GM19351 (cell line): Measurements from ENCODE around the gene GBF1.

Source experiments
- ATAC-seq: cut with Tn5 transposase; IDR thresholded peaks from one replicate; pipeline ENCODE4 v1.9.1; 2021; ENCODE audit warnings: mild to moderate bottlenecking, moderate library complexity; ENCODE audit not compliant: unreplicated experiment

The GBF1 gene

GRCh38 chr10:102342458-102342857 lies 97.1 kb downstream of the GBF1 start:
- no peak for ATAC-seq

DNA sequence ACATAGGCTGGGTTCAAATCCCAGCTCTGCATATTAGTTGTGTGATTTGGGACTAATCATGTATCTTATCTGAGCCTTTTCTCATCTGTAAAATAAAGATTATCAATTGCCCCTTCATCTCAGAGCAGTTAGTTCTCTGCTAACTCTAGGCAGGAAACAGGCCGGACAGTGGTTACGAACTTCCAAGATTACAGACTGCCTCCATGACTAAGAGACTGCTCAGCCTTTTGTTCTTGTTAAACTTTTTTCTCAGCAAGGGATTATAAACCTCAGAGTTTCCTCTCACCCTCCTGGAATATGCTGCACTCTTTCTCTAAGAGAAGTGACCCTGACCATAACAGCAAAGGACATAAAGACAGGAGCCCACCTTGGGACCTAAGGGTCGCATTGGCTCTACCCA lies 97.6 kb downstream of the GBF1 start:
- ATAC-seq, result no peak

DNA sequence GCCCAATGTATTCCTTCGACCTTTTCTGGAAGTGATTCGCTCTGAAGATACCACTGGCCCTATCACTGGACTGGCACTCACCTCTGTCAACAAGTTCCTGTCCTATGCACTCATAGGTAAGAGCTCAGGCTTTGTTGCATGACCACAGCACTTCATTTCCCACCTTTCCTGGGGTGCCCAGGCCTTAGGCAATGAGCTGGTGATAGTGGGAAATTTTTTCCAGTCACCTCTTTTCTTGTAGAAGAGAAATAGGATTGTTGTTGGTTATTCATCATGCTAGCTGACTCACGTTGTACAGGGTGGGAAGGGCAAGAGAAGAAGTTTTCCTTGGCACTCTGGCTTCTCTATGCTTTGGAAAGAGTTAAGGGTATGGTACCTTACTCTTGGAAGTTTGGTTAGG lies 98.7 kb downstream of the GBF1 start:
- ATAC-seq, result no peak

DNA sequence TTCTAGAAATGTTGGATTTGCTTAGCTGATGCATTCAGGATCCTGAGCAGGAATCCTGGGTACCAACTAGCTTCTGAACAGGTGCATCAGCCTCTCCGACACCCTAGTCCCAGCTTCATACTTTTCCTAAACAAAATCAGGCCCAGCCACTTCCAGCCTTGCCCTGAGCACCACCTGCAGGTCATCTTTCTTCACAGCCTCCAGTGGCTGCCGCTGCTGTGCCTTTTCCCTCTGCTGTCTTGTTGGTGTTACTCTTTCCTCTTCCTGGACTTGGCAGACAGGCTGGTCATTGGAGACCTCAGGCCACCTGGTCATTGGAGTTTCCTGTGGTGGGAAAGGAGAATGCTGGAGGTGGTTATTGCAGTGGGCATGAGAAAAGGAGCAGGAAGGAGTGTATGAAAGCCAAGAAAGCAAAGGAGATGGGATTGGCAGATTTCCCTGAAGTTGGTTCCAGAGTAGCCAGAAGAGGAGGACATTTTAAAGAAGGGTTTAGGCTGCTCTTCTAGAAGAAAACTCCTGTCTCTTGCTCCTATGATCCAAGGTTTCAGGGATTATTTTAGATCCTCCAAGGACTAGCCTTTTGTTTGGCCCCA lies 102.0 kb downstream of the GBF1 start:
- no peak for ATAC-seq

- ATAC-seq, result no peak
Observed at GRCh38 chr10:102352066-102352715, 106.9 kb downstream of the GBF1 start.

DNA sequence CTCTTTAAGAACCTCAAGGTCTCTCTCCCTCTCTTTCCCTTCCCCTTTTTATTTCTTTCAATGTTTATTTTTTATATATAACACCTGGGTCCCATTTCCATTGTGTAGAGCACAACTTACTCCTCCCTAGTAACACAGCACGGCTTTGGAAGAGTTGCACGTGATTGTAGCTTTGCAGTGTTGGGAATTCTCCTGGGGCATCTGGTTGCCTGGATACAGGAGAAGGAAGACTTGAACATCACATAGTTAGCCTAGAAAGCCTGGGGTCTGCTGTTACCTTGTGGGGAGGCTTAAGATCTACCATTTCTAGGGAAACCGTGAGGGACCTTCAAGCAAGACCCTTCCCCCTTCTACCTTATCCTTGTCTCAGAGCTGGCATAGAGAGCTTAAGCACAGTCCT lies 109.1 kb downstream of the GBF1 start:
- ATAC-seq, result no peak

DNA sequence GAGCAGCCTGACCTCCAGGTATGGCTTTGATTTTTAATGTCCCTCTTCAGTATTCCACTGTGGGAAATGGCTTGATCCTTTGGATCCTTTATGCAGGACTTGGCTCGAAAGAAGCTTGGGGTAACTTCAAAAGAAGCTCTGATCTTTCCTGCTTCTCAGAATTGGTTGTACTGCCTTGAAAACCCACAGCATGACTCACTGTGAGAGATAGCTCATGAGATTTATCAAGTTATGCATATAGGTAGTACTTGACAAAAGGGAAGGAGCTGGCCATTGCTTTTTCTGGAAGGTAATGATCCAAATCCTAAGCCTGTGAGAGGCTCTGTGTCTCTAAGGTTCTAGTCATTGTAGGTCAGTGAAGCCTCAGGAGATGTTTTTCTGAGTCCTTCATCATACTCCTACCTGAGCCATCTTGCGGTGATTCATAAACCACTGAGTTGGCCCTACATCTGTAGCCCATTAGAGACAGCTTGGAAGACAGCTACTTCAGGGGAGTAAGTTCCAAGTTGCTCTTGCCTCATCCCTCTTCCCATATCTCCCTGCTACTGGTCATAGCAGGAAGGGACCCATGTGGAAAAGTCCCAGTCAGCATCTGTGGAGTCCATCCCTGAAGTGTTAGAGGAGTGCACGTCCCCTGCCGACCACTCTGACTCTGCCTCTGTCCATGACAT lies 113.5 kb downstream of the GBF1 start:
- no peak for ATAC-seq

DNA sequence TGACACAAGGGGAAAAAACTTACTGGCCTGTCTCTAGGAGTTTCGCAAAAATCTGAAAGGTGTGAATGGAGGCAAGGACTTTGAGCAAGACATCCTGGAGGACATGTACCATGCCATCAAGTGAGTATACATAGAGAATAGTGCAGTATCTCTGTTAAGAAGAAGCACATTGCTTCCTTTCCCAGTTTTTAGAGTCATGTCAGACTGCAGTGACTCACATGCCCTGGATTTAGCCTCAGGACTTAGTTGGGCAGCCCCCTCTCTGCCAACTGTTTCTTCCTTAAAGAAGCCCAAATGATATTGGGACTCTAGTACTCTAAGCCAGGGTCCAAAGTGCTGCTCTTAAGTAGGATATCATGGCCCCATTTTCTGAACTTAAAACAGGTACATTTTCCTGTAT lies 122.1 kb downstream of the GBF1 start:
- ATAC-seq, result no peak

GRCh38 chr10:102368077-102368476 lies 122.7 kb downstream of the GBF1 start:
- no peak for ATAC-seq

DNA sequence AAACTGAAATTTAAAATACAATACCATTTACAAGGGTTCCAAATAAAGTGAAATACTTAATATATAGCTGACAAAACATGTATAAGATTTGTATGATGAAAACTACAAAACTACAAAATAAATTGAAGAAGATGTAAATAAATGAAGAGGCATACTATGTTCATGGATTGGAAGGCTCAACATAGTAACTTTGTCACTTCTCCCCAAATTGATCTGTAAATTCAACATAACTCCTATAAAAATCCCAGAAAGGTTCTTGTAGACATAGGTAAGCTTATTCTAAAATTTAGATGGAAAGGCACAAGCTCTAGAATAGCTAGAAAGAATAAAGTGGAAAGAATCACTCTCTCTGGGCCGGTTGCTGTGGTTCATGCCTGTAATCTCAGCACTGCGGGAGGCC lies 126.0 kb downstream of the GBF1 start:
- no peak for ATAC-seq

- no peak for ATAC-seq
Observed at GRCh38 chr10:102375250-102375649, 129.9 kb downstream of the GBF1 start.

GRCh38 chr10:102375867-102376266 lies 130.5 kb downstream of the GBF1 start:
- ATAC-seq, result no peak

DNA sequence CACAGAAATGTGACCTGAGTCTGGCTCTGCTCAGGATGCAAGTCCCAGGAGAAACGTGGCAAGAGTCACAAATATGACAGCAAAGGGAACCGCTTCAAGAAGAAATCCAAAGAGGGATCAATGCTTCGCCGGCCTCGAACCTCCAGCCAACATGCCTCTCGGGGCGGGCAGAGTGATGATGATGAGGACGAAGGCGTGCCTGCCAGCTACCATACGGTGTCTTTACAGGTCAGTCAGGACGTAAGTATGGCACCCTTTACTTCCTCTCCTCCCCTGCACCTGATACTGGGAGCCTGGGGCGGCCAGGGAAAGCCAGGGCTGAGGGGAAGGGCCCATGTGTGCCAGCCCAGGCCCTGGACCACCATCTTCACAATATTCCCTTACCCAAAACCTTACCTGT lies 131.6 kb downstream of the GBF1 start:
- no peak for ATAC-seq

DNA sequence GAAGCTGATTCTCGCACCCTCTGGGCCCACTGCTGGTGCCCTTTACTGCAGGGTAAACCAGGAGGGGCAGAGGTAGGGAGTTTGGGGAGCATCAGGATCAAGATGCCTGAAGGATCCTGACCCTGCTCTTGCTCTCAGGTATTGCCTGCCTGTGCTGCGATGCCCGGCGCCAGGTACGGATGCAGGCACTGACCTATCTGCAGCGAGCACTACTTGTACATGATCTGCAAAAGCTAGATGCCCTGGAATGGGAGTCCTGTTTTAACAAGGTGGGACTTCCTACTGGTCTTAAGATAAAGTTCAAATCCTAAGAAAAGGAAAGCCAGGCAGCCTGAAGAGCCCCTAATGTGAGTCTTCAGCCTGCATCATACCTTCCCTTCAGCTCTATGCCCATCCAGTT lies 134.1 kb downstream of the GBF1 start:
- no peak for ATAC-seq

DNA sequence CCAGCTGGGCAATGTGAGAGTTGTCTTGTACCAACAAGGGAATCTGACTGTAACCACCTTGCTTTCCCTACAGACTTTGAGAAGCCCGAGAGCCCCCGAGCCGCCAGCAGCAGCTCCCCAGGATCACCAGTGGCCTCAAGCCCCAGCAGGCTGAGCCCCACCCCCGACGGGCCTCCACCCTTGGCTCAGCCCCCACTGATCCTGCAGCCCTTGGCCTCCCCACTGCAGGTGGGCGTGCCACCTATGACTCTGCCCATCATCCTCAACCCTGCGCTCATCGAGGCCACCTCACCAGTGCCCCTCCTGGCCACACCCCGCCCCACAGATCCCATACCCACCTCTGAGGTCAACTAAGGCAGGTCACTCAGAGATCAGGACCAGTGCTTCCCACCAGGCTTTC lies 136.7 kb downstream of the GBF1 start:
- ATAC-seq, result no peak

DNA sequence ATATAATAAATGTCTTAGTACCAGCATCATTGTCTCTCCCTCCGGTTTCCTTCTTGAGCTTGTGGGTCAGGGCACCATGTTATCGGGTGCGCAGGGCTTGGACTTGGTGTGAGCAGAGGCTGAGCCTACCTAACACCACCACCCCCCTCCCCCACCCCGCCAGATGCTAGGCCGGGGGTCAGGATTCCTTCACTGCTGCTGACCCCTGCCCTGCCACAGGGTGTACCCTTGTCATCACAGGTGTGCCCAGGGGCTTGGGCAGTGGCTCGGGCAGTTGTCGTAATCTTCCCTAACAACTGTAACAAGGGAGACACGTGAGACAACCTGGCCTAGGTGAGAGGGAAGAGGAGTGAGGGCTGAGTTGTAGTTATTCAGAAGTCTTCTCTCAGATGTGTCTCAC lies 137.5 kb downstream of the GBF1 start:
- ATAC-seq, result no peak

DNA sequence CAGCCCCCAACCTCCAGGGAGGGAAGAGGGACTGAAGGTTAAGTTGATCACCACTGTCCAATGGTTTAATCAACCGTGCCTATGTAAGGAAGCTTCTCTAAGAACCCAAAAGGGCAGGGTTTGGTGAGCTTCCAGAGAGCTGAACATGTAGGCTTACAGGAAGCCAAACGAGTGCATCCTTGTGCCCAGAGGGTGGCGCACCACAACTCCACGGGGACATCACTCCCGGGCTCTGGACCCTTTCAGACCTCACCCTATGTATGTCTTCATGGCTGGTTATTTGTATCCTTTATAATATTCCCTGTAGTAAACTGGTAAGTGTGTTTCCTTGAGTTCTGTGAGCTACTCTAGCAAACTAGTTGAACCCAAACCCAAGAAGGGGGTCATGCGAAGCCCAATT lies 138.7 kb downstream of the GBF1 start:
- no peak for ATAC-seq

- no peak for ATAC-seq
Observed at GRCh38 chr10:102384606-102385429, 139.5 kb downstream of the GBF1 start.

- no peak for ATAC-seq
Observed at GRCh38 chr10:102389894-102390293, 144.6 kb downstream of the GBF1 start.

GRCh38 chr10:102392306-102392705 lies 147.0 kb downstream of the GBF1 start:
- ATAC-seq, result no peak

GRCh38 chr10:102393411-102394078 lies 148.2 kb downstream of the GBF1 start:
- ATAC-seq, result no peak
